Measurements from ENCODE around the gene LTC4S.

GRCh38 chr5:179832039-179832745, 38.4 kb downstream of the LTC4S start:
- TF ChIP-seq CTCF (IDR thresholded peaks at IDR 0.05) (no peak), POLR2A (IDR thresholded peaks at IDR 0.05) (no peak)

Data from esophagus squamous epithelium (tissue), 4 donors.